ENCODE data around the gene LRRC70.

GRCh38 chr5:62533597-62533996, 45.0 kb upstream of the LRRC70 start:
- TF ChIP-seq ZNF565 (CRISPR knock-in tag; conservative IDR thresholded peaks at IDR 0.05; ENCODE audit: low read depth), result no peak
- no peak for TF ChIP-seq TOX (CRISPR knock-in tag; IDR thresholded peaks at IDR 0.05; ENCODE audit: borderline replicate concordance)
- no peak for TF ChIP-seq POU6F1 (CRISPR knock-in tag; IDR thresholded peaks at IDR 0.05; ENCODE audit: borderline replicate concordance, low read depth)
- no peak for TF ChIP-seq ZFP3 (CRISPR knock-in tag; IDR thresholded peaks at IDR 0.05)
- no peak for TF ChIP-seq TSHZ2 (CRISPR knock-in tag; IDR thresholded peaks at IDR 0.05)
- TF ChIP-seq ARNTL (CRISPR knock-in tag; IDR thresholded peaks at IDR 0.05; ENCODE audit: borderline replicate concordance, low read depth), result no peak
- TF ChIP-seq RARB (CRISPR knock-in tag; IDR thresholded peaks at IDR 0.05), result no peak
- no peak for TF ChIP-seq CREB5 (CRISPR knock-in tag; IDR thresholded peaks at IDR 0.05; ENCODE audit: low read depth)
- TF ChIP-seq ZNF8 (CRISPR knock-in tag; IDR thresholded peaks at IDR 0.05), result no peak
- no peak for TF ChIP-seq SNAI2 (CRISPR knock-in tag; IDR thresholded peaks at IDR 0.05)

All from SK-N-SH treated with all-trans-retinoic acid at 6 μM for 48 hours (cell line).